Fibroblast of lung (primary cell): ENCODE data around the gene GABRR2. TPM values are rescaled to one million over a fixed set of nuclear protein-coding genes. Genes with fewer than 3 reads are reported as not detected.

Source experiments
- DNase-seq, 2 donors: peaks; one replicate each; pipeline versions ENCODE4 v3.0.0 to v3.0.0-alpha.2; 2010; ENCODE audit warnings: low read depth in 2 of 2
- H2AFZ ChIP-seq: 2 replicates; pipeline ENCODE4 v1.5.1; 2012; ENCODE audit warnings: low read length, control low read depth, inconsistent platforms
- H3K27ac ChIP-seq: 2 replicates; pipeline ENCODE4 v1.5.1; 2011; ENCODE audit warnings: low read length, control low read depth; ENCODE audit not compliant: insufficient read depth
- H3K27me3 ChIP-seq: 2 replicates; pipeline ENCODE4 v1.5.1; 2011; ENCODE audit warnings: mild to moderate bottlenecking, low read length; ENCODE audit not compliant: control insufficient read depth, insufficient read depth
- H3K36me3 ChIP-seq: 2 replicates; pipeline ENCODE4 v1.5.1; 2011; ENCODE audit warnings: low read length; ENCODE audit not compliant: control insufficient read depth, insufficient read depth
- H3K4me1 ChIP-seq: 2 replicates; pipeline ENCODE4 v1.5.1; 2011; ENCODE audit warnings: low read length; ENCODE audit not compliant: control insufficient read depth, insufficient read depth; ENCODE audit errors: extremely low read depth
- H3K4me2 ChIP-seq: 2 replicates; pipeline ENCODE4 v1.5.1; 2011; ENCODE audit warnings: low read length, control low read depth; ENCODE audit not compliant: insufficient read depth; ENCODE audit errors: extremely low read depth
- H3K4me3 ChIP-seq, 4 experiments: fragments of 200-600 bp in 1 of 4; sonication (generic) in 1 of 4; replicated peaks in 1 of 4; 2 replicates each; pipeline ENCODE4 v1.5.1; 2011 to 2016; ENCODE audit warnings: low read length in 4 of 4, low read depth in 3 of 4, mild to moderate bottlenecking in 3 of 4, control low read depth in 2 of 4, inconsistent platforms in 1 of 4, mixed read lengths in 1 of 4; ENCODE audit not compliant: insufficient read depth in 1 of 4; ENCODE audit errors: control extremely low read depth in 1 of 4
- H3K79me2 ChIP-seq: 2 replicates; pipeline ENCODE4 v1.5.1; 2012; ENCODE audit warnings: mild to moderate bottlenecking, low read length, inconsistent platforms; ENCODE audit not compliant: control insufficient read depth, insufficient read depth
- H3K9ac ChIP-seq: 2 replicates; pipeline ENCODE4 v1.5.1; 2011; ENCODE audit warnings: mild to moderate bottlenecking, low read length, control low read depth; ENCODE audit not compliant: insufficient read depth
- H3K9me3 ChIP-seq: 2 replicates; pipeline ENCODE4 v1.5.1; 2012; ENCODE audit warnings: low read depth, low read length; ENCODE audit not compliant: control insufficient read depth, insufficient read depth
- H4K20me1 ChIP-seq: 2 replicates; pipeline ENCODE4 v1.5.1; 2011; ENCODE audit warnings: low read length; ENCODE audit not compliant: control insufficient read depth, insufficient read depth; ENCODE audit errors: extremely low read depth
- CTCF ChIP-seq, 2 donors: IDR thresholded peaks in 1 of 2; conservative IDR thresholded peaks in 1 of 2; 1 replicate in 1 of 2; 2 replicates in 1 of 2; pipeline ENCODE4 v1.5.1; 2011 to 2012; ENCODE audit warnings: low read length in 2 of 2, control low read depth in 1 of 2, inconsistent platforms in 1 of 2, low read depth in 1 of 2, mild to moderate bottlenecking in 1 of 2
- EZH2 ChIP-seq: IDR thresholded peaks from 2 replicates; pipeline ENCODE4 v1.5.1; 2012; ENCODE audit warnings: low read length, control low read depth, mild to moderate bottlenecking; ENCODE audit errors: missing control alignments
- polyA plus RNA-seq, 2 donors: library from polyadenylated mRNA; depleted of rRNA in 1 of 2; stranded (reverse) in 1 of 2; unstranded in 1 of 2; fragments of >200 nt; gene quantifications; 2 replicates each; pipeline ENCODE4 v1.2.1, GENCODE V29; 2011 to 2012; ENCODE audit warnings: missing spikeins in 1 of 2
- total RNA-seq: library from RNA; depleted of rRNA; stranded (reverse); fragments of >200 nt; gene quantifications from 2 replicates; pipeline ENCODE4 v1.2.1, GENCODE V29; 2014

Gene GABRR2
- total and polyA plus RNA-seq, 2 donors (not counting 1 experiment from before 2014, with no cell fraction given), result 0.05 to 0.17 TPM

- Histone ChIP-seq H4K20me1 (no peaks in the 10 kb centered on the region), H3K27me3 (no peaks in the 10 kb centered on the region), H3K79me2 (no peaks in the 10 kb centered on the region), H3K4me2 (no peak overlapping the region), H3K4me1 (no peaks in the 10 kb centered on the region), H3K36me3 (no peaks in the 10 kb centered on the region), H3K9ac (no peak overlapping the region), H2AFZ (no peak overlapping the region), H3K9me3 (no peaks in the 10 kb centered on the region), H3K4me3 (no peak overlapping the region), H3K27ac (no peak overlapping the region)
- TF ChIP-seq EZH2 (no peak), CTCF (conservative IDR thresholded peaks at IDR 0.05 in 1 of 2, IDR thresholded peaks at IDR 0.05 in 1 of 2; ENCODE audit: low read depth in 1 of 2, low read length in 2 of 2) (no peak)
- DNase-seq, result no peak
Observed at GRCh38 chr6:89208551-89208950, 106.5 kb downstream of the GABRR2 start.

Other genes with a start within 250 kb of the GABRR2 start
- gene PNRC1, start 234.5 kb downstream of the GABRR2 start, total RNA-seq, result 65.1 and 73.7 TPM in 2 replicates
- gene PNRC1, start 234.5 kb downstream of the GABRR2 start, polyA plus RNA-seq, result 11.2 and 14.9 TPM in 2 replicates
- 0.33 and 0.51 TPM in 2 replicates for gene SRSF12, start 197.2 kb downstream of the GABRR2 start, total RNA-seq
- gene SRSF12, start 197.2 kb downstream of the GABRR2 start, polyA plus RNA-seq, result 0.10 and 0.11 TPM in 2 replicates
- gene PM20D2, start 169.2 kb downstream of the GABRR2 start, total RNA-seq, result 9.0 and 10.1 TPM in 2 replicates
- gene PM20D2, start 169.2 kb downstream of the GABRR2 start, polyA plus RNA-seq, result 3.9 and 6.0 TPM in 2 replicates
- gene GABRR1, start 97.9 kb downstream of the GABRR2 start, total RNA-seq, result not detected in 2 replicates
- gene GABRR1, start 97.9 kb downstream of the GABRR2 start, polyA plus RNA-seq, result not detected in 2 replicates
- 22.6 and 27.6 TPM in 2 replicates for gene UBE2J1, start 37.4 kb upstream of the GABRR2 start, total RNA-seq
- 45.1 and 53.6 TPM in 2 replicates for gene UBE2J1, start 37.4 kb upstream of the GABRR2 start, polyA plus RNA-seq
- 1.8 TPM in 2 replicates for gene RRAGD, start 97.0 kb upstream of the GABRR2 start, total RNA-seq
- gene RRAGD, start 97.0 kb upstream of the GABRR2 start, polyA plus RNA-seq, result 0.07 and 0.08 TPM in 2 replicates
- gene ANKRD6, start 117.9 kb upstream of the GABRR2 start, total RNA-seq, result 2.3 and 3.6 TPM in 2 replicates
- 0.39 and 0.63 TPM in 2 replicates for gene ANKRD6, start 117.9 kb upstream of the GABRR2 start, polyA plus RNA-seq